Measurements from ENCODE around the gene TCF12. TPM values are rescaled to one million over a fixed set of nuclear protein-coding genes. Genes with fewer than 3 reads are reported as not detected.

TCF12 gene
- total and polyA plus RNA-seq, 11 donors, result 6.5 to 77.3 (median 43.5) TPM

DNA sequence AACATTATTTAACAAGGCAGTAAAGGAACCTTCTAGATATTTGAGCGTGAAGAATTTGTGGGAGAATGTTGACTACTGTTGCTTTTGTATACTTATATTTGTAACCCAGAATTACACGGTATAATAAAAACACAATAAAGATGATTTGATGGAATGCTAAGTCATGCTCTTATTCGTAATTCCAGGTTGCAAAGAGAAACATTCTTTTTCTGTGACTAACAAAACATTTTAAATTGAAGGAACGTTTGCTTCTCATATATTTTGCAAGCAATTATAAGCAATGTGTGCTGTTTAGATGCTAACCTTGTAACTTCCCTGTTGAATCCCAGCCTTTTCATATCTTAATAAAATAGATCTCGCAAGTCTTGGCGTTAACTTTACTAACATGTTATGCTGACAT lies 333.5 kb downstream of the TCF12 start:
- H3K36me3 ChIP-seq, result peaks cover 0 to 62% (median 32%) of the 10 kb centered on the region in 9 donors
- no peak for TF ChIP-seq POLR2A (IDR thresholded peaks at IDR 0.05)
- TF ChIP-seq, protein P1, sequence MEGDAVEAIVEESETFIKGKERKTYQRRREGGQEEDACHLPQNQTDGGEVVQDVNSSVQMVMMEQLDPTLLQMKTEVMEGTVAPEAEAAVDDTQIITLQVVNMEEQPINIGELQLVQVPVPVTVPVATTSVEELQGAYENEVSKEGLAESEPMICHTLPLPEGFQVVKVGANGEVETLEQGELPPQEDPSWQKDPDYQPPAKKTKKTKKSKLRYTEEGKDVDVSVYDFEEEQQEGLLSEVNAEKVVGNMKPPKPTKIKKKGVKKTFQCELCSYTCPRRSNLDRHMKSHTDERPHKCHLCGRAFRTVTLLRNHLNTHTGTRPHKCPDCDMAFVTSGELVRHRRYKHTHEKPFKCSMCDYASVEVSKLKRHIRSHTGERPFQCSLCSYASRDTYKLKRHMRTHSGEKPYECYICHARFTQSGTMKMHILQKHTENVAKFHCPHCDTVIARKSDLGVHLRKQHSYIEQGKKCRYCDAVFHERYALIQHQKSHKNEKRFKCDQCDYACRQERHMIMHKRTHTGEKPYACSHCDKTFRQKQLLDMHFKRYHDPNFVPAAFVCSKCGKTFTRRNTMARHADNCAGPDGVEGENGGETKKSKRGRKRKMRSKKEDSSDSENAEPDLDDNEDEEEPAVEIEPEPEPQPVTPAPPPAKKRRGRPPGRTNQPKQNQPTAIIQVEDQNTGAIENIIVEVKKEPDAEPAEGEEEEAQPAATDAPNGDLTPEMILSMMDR (IDR thresholded peaks at IDR 0.05), result no peak
- no peak overlapping the region for H3K4me3 ChIP-seq
- no peak for ATAC-seq
- no peaks in the 10 kb centered on the region for H3K27me3 ChIP-seq
- no peak overlapping the region for H3K27ac ChIP-seq
- no peaks in the 10 kb centered on the region for H3K9me3 ChIP-seq
- 77 to 81% (median 79%) methylated on average over 6 of the region's 6 CpGs for WGBS, 4 donors
- intact Hi-C loops (cut with DNase I), result no loop called here
- peaks cover 0 to 5% (median 0%) of the 10 kb centered on the region in 12 donors for H3K4me1 ChIP-seq
- no peak for DNase-seq

GRCh38 chr15:57253082-57253481 lies 334.6 kb downstream of the TCF12 start:
- 75 to 83% (median 78%) methylated on average over 5 of the region's 5 CpGs for WGBS, 4 donors
- Histone ChIP-seq H3K4me1 (peaks cover 0 to 5% (median 0%) of the 10 kb centered on the region in 12 donors), H3K9me3 (no peaks in the 10 kb centered on the region), H3K36me3 (peaks cover 0 to 53% (median 28%) of the 10 kb centered on the region in 9 donors), H3K4me3 (no peak overlapping the region), H3K27ac (no peak overlapping the region), H3K27me3 (no peaks in the 10 kb centered on the region)
- TF ChIP-seq, protein P1 (IDR thresholded peaks at IDR 0.05), result no peak
- no peak for TF ChIP-seq POLR2A (IDR thresholded peaks at IDR 0.05)
- no peak for DNase-seq
- intact Hi-C loops (cut with DNase I), result no loop called here
- ATAC-seq, result no peak

- DNase-seq (no peak), ATAC-seq (no peak)
- Histone ChIP-seq H3K4me3 (no peak overlapping the region), H3K9me3 (no peaks in the 10 kb centered on the region), H3K4me1 (peaks cover 0 to 5% (median 0%) of the 10 kb centered on the region in 12 donors), H3K36me3 (peaks cover 0 to 49% (median 26%) of the 10 kb centered on the region in 9 donors), H3K27me3 (no peaks in the 10 kb centered on the region), H3K27ac (no peak overlapping the region)
- 88 to 95% (median 92%) methylated on average over 2 of the region's 2 CpGs for WGBS, 4 donors
- TF ChIP-seq POLR2A (IDR thresholded peaks at IDR 0.05), result no peak
- TF ChIP-seq, protein P1 (IDR thresholded peaks at IDR 0.05), result no peak
- intact Hi-C loops (cut with DNase I), result no loop called here
Observed at GRCh38 chr15:57253500-57253899, 335.1 kb downstream of the TCF12 start.

DNA sequence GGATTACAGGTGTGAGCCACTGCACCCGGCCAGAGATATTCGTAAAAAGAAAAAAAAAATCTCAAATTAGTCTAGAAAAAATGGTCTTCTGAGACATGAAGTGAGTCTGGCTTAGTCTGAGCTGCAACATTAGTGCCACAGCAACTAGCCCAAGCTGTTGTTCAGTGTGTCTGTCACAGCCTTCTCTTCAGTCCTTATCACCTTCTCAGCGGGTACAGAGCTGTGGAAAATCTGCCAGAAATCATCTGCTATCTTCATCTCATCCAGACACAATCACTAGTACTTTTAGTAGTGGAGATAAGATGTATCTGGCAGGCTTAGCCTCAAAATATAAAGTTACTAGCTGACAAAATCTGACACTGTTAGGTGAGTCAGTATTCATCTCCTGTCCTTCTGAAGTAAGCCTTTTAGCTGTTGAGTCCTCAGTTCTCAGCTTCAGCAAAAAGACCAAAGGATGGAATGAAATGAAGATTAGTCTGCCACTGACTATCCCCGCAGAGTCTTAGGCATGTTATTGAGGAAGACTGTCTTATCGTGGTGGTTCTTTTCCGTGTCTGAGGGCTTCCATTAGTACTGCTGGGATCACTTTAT lies 337.4 kb downstream of the TCF12 start:
- intact Hi-C loops (cut with DNase I), result no loop called here
- ATAC-seq (peak in 1 of 4 donors; percentile 57), DNase-seq (no peak)
- Histone ChIP-seq H3K27me3 (no peaks in the 10 kb centered on the region), H3K27ac (no peak overlapping the region), H3K9me3 (no peaks in the 10 kb centered on the region), H3K4me3 (no peak overlapping the region), H3K4me1 (peaks cover 0 to 13% (median 2%) of the 10 kb centered on the region in 12 donors), H3K36me3 (peaks cover 0 to 47% (median 26%) of the 10 kb centered on the region in 9 donors)
- 72 to 79% (median 75%) methylated on average over 6 of the region's 6 CpGs for WGBS, 4 donors
- TF ChIP-seq POLR2A (IDR thresholded peaks at IDR 0.05), result no peak
- TF ChIP-seq, protein P1 (IDR thresholded peaks at IDR 0.05), result no peak
